ENCODE results near the gene RNF113A. TPM values are rescaled to one million over a fixed set of nuclear protein-coding genes. Genes with fewer than 3 reads are reported as not detected.

RNF113A gene
- total and polyA plus RNA-seq, 2 donors (not counting 3 experiments of a cell fraction or from before 2014, with no cell fraction given): 9.4 to 11.7 TPM

- Histone ChIP-seq H3K4me3 (replicated peaks in 1 of 3; ENCODE audit: insufficient read depth in 1 of 3, low read depth in 1 of 3, low read length in 3 of 3) (no peak overlapping the region), H3K36me3 (ENCODE audit: control insufficient read depth in 2 of 2, extremely low read depth in 1 of 2, insufficient read depth in 2 of 2, low read length in 2 of 2) (no peaks in the 10 kb centered on the region), H3K9me1 (replicated peaks; ENCODE audit: control insufficient read depth, extremely low read depth, insufficient read depth, low read length) (no peaks in the 10 kb centered on the region), H3K4me2 (ENCODE audit: insufficient read depth, low read length) (no peak overlapping the region), H3K79me2 (ENCODE audit: control insufficient read depth, insufficient read depth, low read length) (no peaks in the 10 kb centered on the region), H3K9ac (replicated peaks; ENCODE audit: extremely low read depth, insufficient read depth, low read length) (no peak overlapping the region), H3K27ac (ENCODE audit: insufficient read depth, low read depth, low read length) (no peak overlapping the region), H3K9me3 (replicated peaks; ENCODE audit: control insufficient read depth, insufficient read depth, low read length) (no peaks in the 10 kb centered on the region), H3K4me1 (ENCODE audit: control insufficient read depth, extremely low read depth, insufficient read depth, low read length) (no peaks in the 10 kb centered on the region), H3K27me3 (ENCODE audit: control insufficient read depth in 2 of 2, insufficient read depth in 2 of 2, low read length in 2 of 2) (no peaks in the 10 kb centered on the region), H2AFZ (ENCODE audit: low read depth, low read length) (no peak overlapping the region), H4K20me1 (replicated peaks; ENCODE audit: control insufficient read depth, extremely low read depth, insufficient read depth, low read length) (no peaks in the 10 kb centered on the region)
- DNase-seq (ENCODE audit: low read depth, low spot score) (no peak), FAIRE-seq (no peak)
- CTCF ChIA-PET: no interaction called here
- TF ChIP-seq FOS (IDR thresholded peaks at IDR 0.05; ENCODE audit: borderline replicate concordance, insufficient read depth, low read length) (no peak), POLR2AphosphoS5 (IDR thresholded peaks at IDR 0.05; ENCODE audit: insufficient read depth, low read depth, low read length) (no peak), CTCF (IDR thresholded peaks at IDR 0.05; ENCODE audit: extremely low read depth in 1 of 2, insufficient read depth in 1 of 2, low read depth in 1 of 2, low read length in 2 of 2) (no peak), MYC (IDR thresholded peaks at IDR 0.05; ENCODE audit: low read depth, low read length) (no peak), POLR2A (IDR thresholded peaks at IDR 0.05; ENCODE audit: low read depth, low read length) (no peak), GATA2 (IDR thresholded peaks at IDR 0.05; ENCODE audit: insufficient read depth, insufficient read length, low read depth, low read length) (no peak), EZH2 (IDR thresholded peaks at IDR 0.05; ENCODE audit: borderline replicate concordance, low read depth, low read length, severe bottlenecking) (no peak), MAX (IDR thresholded peaks at IDR 0.05; ENCODE audit: insufficient read depth, insufficient read length) (no peak), JUN (IDR thresholded peaks at IDR 0.05; ENCODE audit: borderline replicate concordance, insufficient read depth, insufficient read length, low read depth) (no peak)
- POLR2A ChIA-PET: no interaction called here
- BruUV-seq (replicated peaks): no TSS peak
- dilution Hi-C loops (cut with MboI; ENCODE audit: extremely low pct_ligation_motif_present, low sequenced_read_pairs): no loop called here
- intact Hi-C loops (cut with micrococcal nuclease): no loop called here
Observed at GRCh38 chrX:119917877-119918276, 46.3 kb upstream of the RNF113A start.
